22Rv1 (cell line): ENCODE results near the gene KAZALD1.
A peak's percentile ranks its signal among the peaks of the same experiment; 100 is the strongest.

Experiments used
- H3K27ac ChIP-seq: fragments of 450-650 bp; 2 replicates; pipeline ENCODE4 v1.5.1; 2017
- CTCF ChIP-seq: fragments of 450-650 bp; IDR thresholded peaks from 2 replicates; pipeline ENCODE4 v1.5.1; 2017; ENCODE audit warnings: mild to moderate bottlenecking
- ZFX ChIP-seq: fragments of 450-650 bp; IDR thresholded peaks from 2 replicates; pipeline ENCODE4 v1.6.1; 2017; ENCODE audit warnings: antibody characterized with exemption, borderline replicate concordance

Gene KAZALD1

GRCh38 chr10:101022967-101023705, 38.7 kb upstream of the KAZALD1 start:
- no peak overlapping the region for H3K27ac ChIP-seq
- TF ChIP-seq ZFX: no peak
- TF ChIP-seq CTCF: no peak

GRCh38 chr10:101027106-101027720, 34.6 kb upstream of the KAZALD1 start:
- TF ChIP-seq CTCF (no peak), ZFX (no peak)
- no peak overlapping the region for H3K27ac ChIP-seq

- TF ChIP-seq CTCF: no peak
- no peak for TF ChIP-seq ZFX
- no peak overlapping the region for H3K27ac ChIP-seq
Observed at GRCh38 chr10:101028446-101029337, 33.1 kb upstream of the KAZALD1 start.

- H3K27ac ChIP-seq: no peak overlapping the region
- TF ChIP-seq CTCF (no peak), ZFX (no peak)
Observed at GRCh38 chr10:101029520-101030295, 32.1 kb upstream of the KAZALD1 start.

GRCh38 chr10:101030496-101031127, 31.2 kb upstream of the KAZALD1 start:
- TF ChIP-seq CTCF (no peak), ZFX (no peak)
- H3K27ac ChIP-seq: peak overlapping the region; percentile 90

- TF ChIP-seq CTCF: no peak
- TF ChIP-seq ZFX: no peak
- peak within 1 kb of the TSS; percentile 90 for H3K27ac ChIP-seq
Observed at GRCh38 chr10:101031128-101031795, 30.5 kb upstream of the KAZALD1 start, which contains the start of the genes PDZD7 and SFXN3. PDZD7 (minus strand) TSS chr10:101031129; CDS start chr10:101030219, 910 bp downstream. SFXN3 (plus strand) TSS chr10:101031234; CDS start chr10:101034695, 3,461 bp downstream.
